ENCODE measurements around the gene GLYR1. TPM values are rescaled to one million over a fixed set of nuclear protein-coding genes. Genes with fewer than 3 reads are reported as not detected.

The GLYR1 gene
- total and polyA plus RNA-seq, 2 experiments from 2014 or later, result 46.5 to 56.9 TPM

GRCh38 chr16:4799171-4799855 lies 47.8 kb downstream of the GLYR1 start:
- no peaks in the 10 kb centered on the region for H3K36me3 ChIP-seq (replicated peaks; ENCODE audit: insufficient read depth, low read depth)
- no peaks in the 10 kb centered on the region for H3K9me3 ChIP-seq (ENCODE audit: low read depth)
- H3K79me2 ChIP-seq, result peaks cover 3% of the 10 kb centered on the region
- H3K9me2 ChIP-seq (replicated peaks; ENCODE audit: insufficient read depth), result no peaks in the 10 kb centered on the region
- H4K20me1 ChIP-seq (ENCODE audit: insufficient read depth, poor library complexity, severe bottlenecking), result no peaks in the 10 kb centered on the region
- no peak overlapping the region for H3K4me2 ChIP-seq
- H3K27me3 ChIP-seq, result no peaks in the 10 kb centered on the region
- H2AFZ ChIP-seq, result no peak overlapping the region
- no peak overlapping the region for H3K4me3 ChIP-seq
- H3K4me1 ChIP-seq (ENCODE audit: insufficient read depth), result peaks cover 15% of the 10 kb centered on the region
- no peak overlapping the region for H3K27ac ChIP-seq
- TF ChIP-seq, protein P1, sequence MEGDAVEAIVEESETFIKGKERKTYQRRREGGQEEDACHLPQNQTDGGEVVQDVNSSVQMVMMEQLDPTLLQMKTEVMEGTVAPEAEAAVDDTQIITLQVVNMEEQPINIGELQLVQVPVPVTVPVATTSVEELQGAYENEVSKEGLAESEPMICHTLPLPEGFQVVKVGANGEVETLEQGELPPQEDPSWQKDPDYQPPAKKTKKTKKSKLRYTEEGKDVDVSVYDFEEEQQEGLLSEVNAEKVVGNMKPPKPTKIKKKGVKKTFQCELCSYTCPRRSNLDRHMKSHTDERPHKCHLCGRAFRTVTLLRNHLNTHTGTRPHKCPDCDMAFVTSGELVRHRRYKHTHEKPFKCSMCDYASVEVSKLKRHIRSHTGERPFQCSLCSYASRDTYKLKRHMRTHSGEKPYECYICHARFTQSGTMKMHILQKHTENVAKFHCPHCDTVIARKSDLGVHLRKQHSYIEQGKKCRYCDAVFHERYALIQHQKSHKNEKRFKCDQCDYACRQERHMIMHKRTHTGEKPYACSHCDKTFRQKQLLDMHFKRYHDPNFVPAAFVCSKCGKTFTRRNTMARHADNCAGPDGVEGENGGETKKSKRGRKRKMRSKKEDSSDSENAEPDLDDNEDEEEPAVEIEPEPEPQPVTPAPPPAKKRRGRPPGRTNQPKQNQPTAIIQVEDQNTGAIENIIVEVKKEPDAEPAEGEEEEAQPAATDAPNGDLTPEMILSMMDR (IDR thresholded peaks at IDR 0.05; ENCODE audit: poor library complexity), result no peak
- no peak for TF ChIP-seq EZH2phosphoT487 (IDR thresholded peaks at IDR 0.05; ENCODE audit: low read depth, severe bottlenecking, unreplicated experiment)
- no peak for TF ChIP-seq EZH2 (IDR thresholded peaks at IDR 0.05; ENCODE audit: borderline replicate concordance)
- WGBS (ENCODE audit: low lambda C conversion rate, missing lambda C conversion rate), result 95% methylated on average over 19 of the region's 19 CpGs
- no peak for DNase-seq (ENCODE audit: low spot score)

GRCh38 chr16:4798456-4798855 lies 48.6 kb downstream of the GLYR1 start:
- H3K4me3 ChIP-seq, result no peak overlapping the region
- no peaks in the 10 kb centered on the region for H3K27me3 ChIP-seq
- H3K36me3 ChIP-seq (replicated peaks; ENCODE audit: insufficient read depth, low read depth), result no peaks in the 10 kb centered on the region
- peaks cover 3% of the 10 kb centered on the region for H3K79me2 ChIP-seq
- no peak overlapping the region for H3K4me2 ChIP-seq
- DNase-seq (ENCODE audit: low spot score), result no peak
- H3K9me2 ChIP-seq (replicated peaks; ENCODE audit: insufficient read depth), result no peaks in the 10 kb centered on the region
- TF ChIP-seq EZH2phosphoT487 (IDR thresholded peaks at IDR 0.05; ENCODE audit: low read depth, severe bottlenecking, unreplicated experiment), result no peak
- TF ChIP-seq EZH2 (IDR thresholded peaks at IDR 0.05; ENCODE audit: borderline replicate concordance), result no peak
- TF ChIP-seq, protein P1 (IDR thresholded peaks at IDR 0.05; ENCODE audit: poor library complexity), result no peak
- H3K4me1 ChIP-seq (ENCODE audit: insufficient read depth), result peaks cover 10% of the 10 kb centered on the region
- no peaks in the 10 kb centered on the region for H4K20me1 ChIP-seq (ENCODE audit: insufficient read depth, poor library complexity, severe bottlenecking)
- no peak overlapping the region for H3K27ac ChIP-seq
- H3K9me3 ChIP-seq (ENCODE audit: low read depth), result no peaks in the 10 kb centered on the region
- no peak overlapping the region for H2AFZ ChIP-seq
- 96% methylated on average over 12 of the region's 16 CpGs for WGBS (ENCODE audit: low lambda C conversion rate, missing lambda C conversion rate)

DNA sequence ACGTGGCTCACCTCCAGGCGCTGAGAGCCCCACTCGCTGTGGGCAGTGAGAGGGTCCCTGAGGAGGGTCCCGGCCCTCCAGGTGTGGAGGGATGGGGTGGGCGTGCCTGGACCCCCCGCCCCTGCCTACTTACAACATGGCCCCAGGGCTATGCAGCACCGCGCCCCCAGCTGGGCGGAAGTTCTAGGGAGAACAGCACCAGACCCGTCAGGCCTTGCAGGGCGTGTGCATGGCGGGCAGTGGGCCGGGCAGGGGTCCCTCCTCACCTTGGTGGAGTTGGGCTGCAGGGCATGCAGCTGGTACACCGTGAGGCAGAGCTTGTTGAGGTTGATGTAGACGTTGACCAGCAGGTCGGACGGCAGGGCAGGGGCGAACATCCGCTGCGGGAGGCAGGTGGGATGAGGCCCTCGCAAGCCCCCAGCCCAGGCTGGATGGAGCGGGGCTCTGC lies 49.3 kb downstream of the GLYR1 start:
- no peaks in the 10 kb centered on the region for H3K36me3 ChIP-seq (replicated peaks; ENCODE audit: insufficient read depth, low read depth)
- 96% methylated on average over 20 of the region's 22 CpGs for WGBS (ENCODE audit: low lambda C conversion rate, missing lambda C conversion rate)
- peaks cover 3% of the 10 kb centered on the region for H3K79me2 ChIP-seq
- TF ChIP-seq, protein P1 (IDR thresholded peaks at IDR 0.05; ENCODE audit: poor library complexity), result no peak
- TF ChIP-seq EZH2 (IDR thresholded peaks at IDR 0.05; ENCODE audit: borderline replicate concordance), result no peak
- no peak for TF ChIP-seq EZH2phosphoT487 (IDR thresholded peaks at IDR 0.05; ENCODE audit: low read depth, severe bottlenecking, unreplicated experiment)
- H3K4me3 ChIP-seq, result no peak overlapping the region
- peaks cover 8% of the 10 kb centered on the region for H3K4me1 ChIP-seq (ENCODE audit: insufficient read depth)
- H3K27ac ChIP-seq, result no peak overlapping the region
- no peak overlapping the region for H2AFZ ChIP-seq
- no peak for DNase-seq (ENCODE audit: low spot score)
- H3K9me3 ChIP-seq (ENCODE audit: low read depth), result no peaks in the 10 kb centered on the region
- no peak overlapping the region for H3K4me2 ChIP-seq
- no peaks in the 10 kb centered on the region for H3K9me2 ChIP-seq (replicated peaks; ENCODE audit: insufficient read depth)
- no peaks in the 10 kb centered on the region for H3K27me3 ChIP-seq
- no peaks in the 10 kb centered on the region for H4K20me1 ChIP-seq (ENCODE audit: insufficient read depth, poor library complexity, severe bottlenecking)
